ENCODE measurements around the gene PSMD5. TPM values are rescaled to one million over a fixed set of nuclear protein-coding genes. Genes with fewer than 3 reads are reported as not detected.
A peak's percentile ranks its signal among the peaks of the same experiment; 100 is the strongest.

PSMD5 gene
- polyA plus RNA-seq, 1 experiment: 22.0 TPM

GRCh38 chr9:120877276-120878034 is 34.7 kb upstream of the PSMD5 start:
- TF ChIP-seq, protein P1, sequence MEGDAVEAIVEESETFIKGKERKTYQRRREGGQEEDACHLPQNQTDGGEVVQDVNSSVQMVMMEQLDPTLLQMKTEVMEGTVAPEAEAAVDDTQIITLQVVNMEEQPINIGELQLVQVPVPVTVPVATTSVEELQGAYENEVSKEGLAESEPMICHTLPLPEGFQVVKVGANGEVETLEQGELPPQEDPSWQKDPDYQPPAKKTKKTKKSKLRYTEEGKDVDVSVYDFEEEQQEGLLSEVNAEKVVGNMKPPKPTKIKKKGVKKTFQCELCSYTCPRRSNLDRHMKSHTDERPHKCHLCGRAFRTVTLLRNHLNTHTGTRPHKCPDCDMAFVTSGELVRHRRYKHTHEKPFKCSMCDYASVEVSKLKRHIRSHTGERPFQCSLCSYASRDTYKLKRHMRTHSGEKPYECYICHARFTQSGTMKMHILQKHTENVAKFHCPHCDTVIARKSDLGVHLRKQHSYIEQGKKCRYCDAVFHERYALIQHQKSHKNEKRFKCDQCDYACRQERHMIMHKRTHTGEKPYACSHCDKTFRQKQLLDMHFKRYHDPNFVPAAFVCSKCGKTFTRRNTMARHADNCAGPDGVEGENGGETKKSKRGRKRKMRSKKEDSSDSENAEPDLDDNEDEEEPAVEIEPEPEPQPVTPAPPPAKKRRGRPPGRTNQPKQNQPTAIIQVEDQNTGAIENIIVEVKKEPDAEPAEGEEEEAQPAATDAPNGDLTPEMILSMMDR (IDR thresholded peaks at IDR 0.05; ENCODE audit: insufficient read depth, low read depth, low read length): no peak
- CTCF ChIA-PET: no interaction called here
- H3K36me3 ChIP-seq (ENCODE audit: control insufficient read depth, insufficient read depth, low read length): no peaks in the 10 kb centered on the region
- peak overlapping the region; percentile 71 for H3K4me3 ChIP-seq (ENCODE audit: low read depth, low read length)
- H3K27me3 ChIP-seq (ENCODE audit: control insufficient read depth, insufficient read depth, low read length): peaks cover 2% of the 10 kb centered on the region; the same call in 1 of the 2 replicates
- POLR2A ChIA-PET: no interaction called here
- DNase-seq (ENCODE audit: low read depth): no peak

DNA sequence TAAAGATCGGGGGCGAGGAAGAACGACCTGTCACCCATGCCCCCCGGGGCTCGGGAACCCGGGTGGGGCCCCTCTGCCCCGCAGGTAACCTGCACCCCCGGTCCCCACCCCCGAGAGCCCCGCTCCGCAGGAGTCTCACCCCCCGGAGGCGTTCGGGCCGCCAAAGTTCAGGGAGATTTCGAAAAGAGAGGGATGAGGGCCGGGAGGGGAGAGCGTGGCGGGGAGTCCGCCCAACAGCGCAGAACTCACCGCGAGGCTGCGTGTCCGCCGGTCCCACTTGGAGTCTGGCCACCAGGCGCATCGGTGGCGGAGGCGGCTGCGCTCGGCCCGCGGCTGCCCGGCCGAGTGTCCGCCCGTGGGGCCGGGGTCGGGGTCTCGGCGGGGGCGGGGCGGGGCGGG is 34.1 kb upstream of the PSMD5 start, which contains the start of gene PHF19:
Gene PHF19, minus strand, starts transcription at position 347 of the 399 bp plus-strand sequence. CDS start 2,447 bp downstream, outside the sequence.
- Histone ChIP-seq H3K27me3 (ENCODE audit: control insufficient read depth, insufficient read depth, low read length) (no peaks in the 10 kb centered on the region; the same call in 1 of the 2 replicates), H3K4me3 (ENCODE audit: low read depth, low read length) (peak within 1 kb of the TSS; percentile 71), H3K36me3 (ENCODE audit: control insufficient read depth, insufficient read depth, low read length) (no peaks in the 10 kb centered on the region)
- DNase-seq (ENCODE audit: low read depth): no peak
- ChIA-PET CTCF (no interaction called here), POLR2A (no interaction called here)
- TF ChIP-seq, protein P1 (IDR thresholded peaks at IDR 0.05; ENCODE audit: insufficient read depth, low read depth, low read length): no peak

- TF ChIP-seq, protein P1 (IDR thresholded peaks at IDR 0.05; ENCODE audit: insufficient read depth, low read depth, low read length): no peak
- ChIA-PET CTCF (interaction anchor here (0.6 kb wide), 1 partner anchor 121 kb away, joined by 6 read pairs; no protein-coding TSS in a partner anchor), POLR2A (no interaction called here)
- peak overlapping the region; percentile 71 for H3K4me3 ChIP-seq (ENCODE audit: low read depth, low read length)
- DNase-seq (ENCODE audit: low read depth): peak; percentile 43
- H3K36me3 ChIP-seq (ENCODE audit: control insufficient read depth, insufficient read depth, low read length): no peaks in the 10 kb centered on the region
- no peaks in the 10 kb centered on the region for H3K27me3 ChIP-seq (ENCODE audit: control insufficient read depth, insufficient read depth, low read length)
Observed at GRCh38 chr9:120875954-120876841, 33.5 kb upstream of the PSMD5 start.

- ChIA-PET CTCF (no interaction called here), POLR2A (no interaction called here)
- no peak for DNase-seq (ENCODE audit: low read depth)
- Histone ChIP-seq H3K36me3 (ENCODE audit: control insufficient read depth, insufficient read depth, low read length) (no peaks in the 10 kb centered on the region), H3K27me3 (ENCODE audit: control insufficient read depth, insufficient read depth, low read length) (no peaks in the 10 kb centered on the region), H3K4me3 (ENCODE audit: low read depth, low read length) (peak overlapping the region; percentile 71)
- TF ChIP-seq, protein P1 (IDR thresholded peaks at IDR 0.05; ENCODE audit: insufficient read depth, low read depth, low read length): no peak
Observed at GRCh38 chr9:120875643-120875953, 32.9 kb upstream of the PSMD5 start.

GRCh38 chr9:120875195-120875565 is 32.5 kb upstream of the PSMD5 start:
- CTCF ChIA-PET: no interaction called here
- POLR2A ChIA-PET: no interaction called here

More at GRCh38 chr9:120875195-120875565, 32.5 kb upstream of the PSMD5 start:
- Histone ChIP-seq H3K36me3 (ENCODE audit: control insufficient read depth, insufficient read depth, low read length) (no peaks in the 10 kb centered on the region), H3K4me3 (ENCODE audit: low read depth, low read length) (no peak overlapping the region), H3K27me3 (ENCODE audit: control insufficient read depth, insufficient read depth, low read length) (no peaks in the 10 kb centered on the region)
- DNase-seq (ENCODE audit: low read depth): no peak
- TF ChIP-seq, protein P1 (IDR thresholded peaks at IDR 0.05; ENCODE audit: insufficient read depth, low read depth, low read length): no peak

Measured in BJ (cell line).